ENCODE measurements around the gene DPAGT1.

The DPAGT1 gene

DNA sequence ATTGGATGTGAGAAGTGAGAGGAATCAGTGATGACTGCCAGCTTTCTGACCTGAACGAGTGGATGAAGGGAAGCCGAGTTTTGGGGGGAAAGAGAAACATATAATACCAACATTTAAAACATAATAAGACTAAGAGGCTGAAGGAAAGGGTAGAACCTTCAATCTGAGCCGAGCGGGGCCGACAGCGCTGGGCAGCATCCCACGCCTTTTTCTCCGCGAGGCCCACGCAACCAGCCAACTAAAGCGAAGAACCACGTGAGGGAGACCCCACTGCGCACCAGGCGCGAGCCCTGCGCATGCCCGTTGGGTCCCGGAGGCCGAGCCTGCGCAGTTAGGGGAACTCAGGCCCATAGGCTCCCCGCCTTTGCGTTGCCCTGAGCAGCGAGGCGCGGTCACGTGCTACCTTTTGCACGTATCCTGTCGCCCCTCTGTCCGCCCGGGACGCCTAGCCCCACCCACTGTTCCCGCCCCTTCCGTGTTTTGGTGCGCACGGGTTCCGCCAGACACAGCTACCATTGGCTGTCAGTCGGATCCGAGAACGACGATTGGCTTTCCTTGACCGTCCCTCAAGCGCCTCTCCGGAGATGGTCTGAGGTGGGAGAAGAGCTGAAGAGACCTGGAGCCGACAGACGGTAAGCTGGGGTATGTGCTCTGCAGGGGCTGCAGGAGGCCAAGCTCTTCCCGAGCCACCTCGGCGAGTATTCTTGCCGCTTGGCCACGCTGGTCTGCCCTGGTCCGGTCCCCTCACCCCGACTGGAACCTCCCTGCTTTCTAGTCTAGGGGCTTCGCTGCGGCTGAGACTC is 19.6 kb upstream of the DPAGT1 start, which contains the start of gene HINFP (continued):
- TF ChIP-seq TRIM28 (IDR thresholded peaks at IDR 0.05; ENCODE audit: borderline replicate concordance, low read length) (no peak), ZNF473 (tag by site-specific recombination; IDR thresholded peaks at IDR 0.05) (no peak), ZNF140 (tag by site-specific recombination; IDR thresholded peaks at IDR 0.05) (no peak), YY1 (tag by site-specific recombination; IDR thresholded peaks at IDR 0.05) (no peak), GLIS1 (tag by site-specific recombination; IDR thresholded peaks at IDR 0.05) (0 out of 2 replicates have a peak, but pooled peaks have one; percentile 41), ZNF670 (tag by site-specific recombination; IDR thresholded peaks at IDR 0.05; ENCODE audit: low read depth) (no peak), ZNF654 (tag by site-specific recombination; IDR thresholded peaks at IDR 0.05; ENCODE audit: low read depth) (no peak), ZNF768 (tag by site-specific recombination; IDR thresholded peaks at IDR 0.05) (no peak), ZNF341 (tag by site-specific recombination; IDR thresholded peaks at IDR 0.05; ENCODE audit: low read depth) (peak; percentile 74), RBAK (tag by site-specific recombination; IDR thresholded peaks at IDR 0.05) (no peak), ZNF37A (tag by site-specific recombination; IDR thresholded peaks at IDR 0.05) (no peak), ZNF610 (tag by site-specific recombination; IDR thresholded peaks at IDR 0.05; ENCODE audit: borderline replicate concordance) (no peak), ZNF624 (tag by site-specific recombination; IDR thresholded peaks at IDR 0.05) (no peak), ZNF23 (tag by site-specific recombination; IDR thresholded peaks at IDR 0.05; ENCODE audit: borderline replicate concordance) (no peak), GLIS2 (tag by site-specific recombination; IDR thresholded peaks at IDR 0.05) (peak; percentile 84), ZNF843 (tag by site-specific recombination; IDR thresholded peaks at IDR 0.05) (0 out of 2 replicates have a peak, but pooled peaks have one; percentile 32), MYNN (tag by site-specific recombination; IDR thresholded peaks at IDR 0.05; ENCODE audit: borderline replicate concordance) (no peak), YY2 (tag by site-specific recombination; IDR thresholded peaks at IDR 0.05) (no peak), ZSCAN16 (tag by site-specific recombination; IDR thresholded peaks at IDR 0.05) (no peak), ZBTB11 (tag by site-specific recombination; conservative IDR thresholded peaks at IDR 0.05; ENCODE audit: low read depth) (no peak), ATF2 (tag by site-specific recombination; IDR thresholded peaks at IDR 0.05; ENCODE audit: low read depth) (no peak), ZNF623 (tag by site-specific recombination; IDR thresholded peaks at IDR 0.05) (no peak), ZNF514 (tag by site-specific recombination; IDR thresholded peaks at IDR 0.05) (no peak), SCRT1 (tag by site-specific recombination; IDR thresholded peaks at IDR 0.05; ENCODE audit: borderline replicate concordance) (no peak), ZNF121 (tag by site-specific recombination; IDR thresholded peaks at IDR 0.05) (no peak), ZIC2 (tag by site-specific recombination; IDR thresholded peaks at IDR 0.05) (peak; percentile 39; the same call in 1 of the 2 replicates), SALL2 (tag by site-specific recombination; IDR thresholded peaks at IDR 0.05; ENCODE audit: borderline replicate concordance) (no peak)
- TF ChIP-seq, protein P1, sequence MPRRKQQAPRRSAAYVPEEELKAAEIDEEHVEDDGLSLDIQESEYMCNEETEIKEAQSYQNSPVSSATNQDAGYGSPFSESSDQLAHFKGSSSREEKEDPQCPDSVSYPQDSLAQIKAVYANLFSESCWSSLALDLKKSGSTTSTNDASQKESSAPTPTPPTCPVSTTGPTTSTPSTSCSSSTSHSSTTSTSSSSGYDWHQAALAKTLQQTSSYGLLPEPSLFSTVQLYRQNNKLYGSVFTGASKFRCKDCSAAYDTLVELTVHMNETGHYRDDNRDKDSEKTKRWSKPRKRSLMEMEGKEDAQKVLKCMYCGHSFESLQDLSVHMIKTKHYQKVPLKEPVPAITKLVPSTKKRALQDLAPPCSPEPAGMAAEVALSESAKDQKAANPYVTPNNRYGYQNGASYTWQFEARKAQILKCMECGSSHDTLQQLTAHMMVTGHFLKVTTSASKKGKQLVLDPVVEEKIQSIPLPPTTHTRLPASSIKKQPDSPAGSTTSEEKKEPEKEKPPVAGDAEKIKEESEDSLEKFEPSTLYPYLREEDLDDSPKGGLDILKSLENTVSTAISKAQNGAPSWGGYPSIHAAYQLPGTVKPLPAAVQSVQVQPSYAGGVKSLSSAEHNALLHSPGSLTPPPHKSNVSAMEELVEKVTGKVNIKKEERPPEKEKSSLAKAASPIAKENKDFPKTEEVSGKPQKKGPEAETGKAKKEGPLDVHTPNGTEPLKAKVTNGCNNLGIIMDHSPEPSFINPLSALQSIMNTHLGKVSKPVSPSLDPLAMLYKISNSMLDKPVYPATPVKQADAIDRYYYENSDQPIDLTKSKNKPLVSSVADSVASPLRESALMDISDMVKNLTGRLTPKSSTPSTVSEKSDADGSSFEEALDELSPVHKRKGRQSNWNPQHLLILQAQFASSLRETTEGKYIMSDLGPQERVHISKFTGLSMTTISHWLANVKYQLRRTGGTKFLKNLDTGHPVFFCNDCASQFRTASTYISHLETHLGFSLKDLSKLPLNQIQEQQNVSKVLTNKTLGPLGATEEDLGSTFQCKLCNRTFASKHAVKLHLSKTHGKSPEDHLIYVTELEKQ (tag by site-specific recombination; IDR thresholded peaks at IDR 0.05; ENCODE audit: borderline replicate concordance) = no peak
- TF ChIP-seq, protein P2, sequence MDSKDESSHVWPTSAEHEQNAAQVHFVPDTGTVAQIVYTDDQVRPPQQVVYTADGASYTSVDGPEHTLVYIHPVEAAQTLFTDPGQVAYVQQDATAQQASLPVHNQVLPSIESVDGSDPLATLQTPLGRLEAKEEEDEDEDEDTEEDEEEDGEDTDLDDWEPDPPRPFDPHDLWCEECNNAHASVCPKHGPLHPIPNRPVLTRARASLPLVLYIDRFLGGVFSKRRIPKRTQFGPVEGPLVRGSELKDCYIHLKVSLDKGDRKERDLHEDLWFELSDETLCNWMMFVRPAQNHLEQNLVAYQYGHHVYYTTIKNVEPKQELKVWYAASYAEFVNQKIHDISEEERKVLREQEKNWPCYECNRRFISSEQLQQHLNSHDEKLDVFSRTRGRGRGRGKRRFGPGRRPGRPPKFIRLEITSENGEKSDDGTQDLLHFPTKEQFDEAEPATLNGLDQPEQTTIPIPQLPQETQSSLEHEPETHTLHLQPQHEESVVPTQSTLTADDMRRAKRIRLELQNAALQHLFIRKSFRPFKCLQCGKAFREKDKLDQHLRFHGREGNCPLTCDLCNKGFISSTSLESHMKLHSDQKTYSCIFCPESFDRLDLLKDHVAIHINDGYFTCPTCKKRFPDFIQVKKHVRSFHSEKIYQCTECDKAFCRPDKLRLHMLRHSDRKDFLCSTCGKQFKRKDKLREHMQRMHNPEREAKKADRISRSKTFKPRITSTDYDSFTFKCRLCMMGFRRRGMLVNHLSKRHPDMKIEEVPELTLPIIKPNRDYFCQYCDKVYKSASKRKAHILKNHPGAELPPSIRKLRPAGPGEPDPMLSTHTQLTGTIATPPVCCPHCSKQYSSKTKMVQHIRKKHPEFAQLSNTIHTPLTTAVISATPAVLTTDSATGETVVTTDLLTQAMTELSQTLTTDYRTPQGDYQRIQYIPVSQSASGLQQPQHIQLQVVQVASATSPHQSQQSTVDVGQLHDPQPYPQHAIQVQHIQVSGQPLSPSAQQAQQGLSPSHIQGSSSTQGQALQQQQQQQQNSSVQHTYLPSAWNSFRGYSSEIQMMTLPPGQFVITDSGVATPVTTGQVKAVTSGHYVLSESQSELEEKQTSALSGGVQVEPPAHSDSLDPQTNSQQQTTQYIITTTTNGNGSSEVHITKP (tag by site-specific recombination; IDR thresholded peaks at IDR 0.05) = peak; percentile 9; the same call in 1 of the 2 replicates
